ENCODE data around the gene U2AF2.

The U2AF2 gene

GRCh38 chr19:55614711-55615542, 39.9 kb upstream of the U2AF2 start:
- Histone ChIP-seq H3K4me3 (ENCODE audit: low read depth, low read length) (no peak overlapping the region), H3K36me3 (peaks cover 19% of the 10 kb centered on the region), H3K4me1 (no peaks in the 10 kb centered on the region), H3K9me3 (no peaks in the 10 kb centered on the region), H3K27me3 (no peaks in the 10 kb centered on the region)
- TF ChIP-seq CTCF (IDR thresholded peaks at IDR 0.05; ENCODE audit: low read depth, low read length), result no peak
- DNase-seq, result no peak

GRCh38 chr19:55615543-55616394, 39.1 kb upstream of the U2AF2 start:
- DNase-seq, result no peak
- Histone ChIP-seq H3K4me3 (ENCODE audit: low read depth, low read length) (no peak overlapping the region), H3K36me3 (peaks cover 19% of the 10 kb centered on the region), H3K9me3 (no peaks in the 10 kb centered on the region), H3K27me3 (no peaks in the 10 kb centered on the region), H3K4me1 (no peaks in the 10 kb centered on the region)
- no peak for TF ChIP-seq CTCF (IDR thresholded peaks at IDR 0.05; ENCODE audit: low read depth, low read length)

GRCh38 chr19:55616395-55616875, 38.4 kb upstream of the U2AF2 start:
- H3K36me3 ChIP-seq, result peaks cover 19% of the 10 kb centered on the region
- no peaks in the 10 kb centered on the region for H3K4me1 ChIP-seq
- H3K27me3 ChIP-seq, result no peaks in the 10 kb centered on the region
- H3K9me3 ChIP-seq, result no peaks in the 10 kb centered on the region
- no peak for TF ChIP-seq CTCF (IDR thresholded peaks at IDR 0.05; ENCODE audit: low read depth, low read length)
- no peak for DNase-seq
- H3K4me3 ChIP-seq (ENCODE audit: low read depth, low read length), result no peak overlapping the region

- H3K36me3 ChIP-seq, result peaks cover 19% of the 10 kb centered on the region
- no peaks in the 10 kb centered on the region for H3K9me3 ChIP-seq
- TF ChIP-seq CTCF (IDR thresholded peaks at IDR 0.05; ENCODE audit: low read depth, low read length), result no peak
- H3K27me3 ChIP-seq, result no peaks in the 10 kb centered on the region
- DNase-seq, result no peak
- H3K4me1 ChIP-seq, result no peaks in the 10 kb centered on the region
- no peak overlapping the region for H3K4me3 ChIP-seq (ENCODE audit: low read depth, low read length)
Measured at GRCh38 chr19:55617426-55617825, 37.4 kb upstream of the U2AF2 start.

- TF ChIP-seq CTCF (IDR thresholded peaks at IDR 0.05; ENCODE audit: low read depth, low read length), result no peak
- Histone ChIP-seq H3K4me3 (ENCODE audit: low read depth, low read length) (no peak overlapping the region), H3K9me3 (no peaks in the 10 kb centered on the region), H3K4me1 (no peaks in the 10 kb centered on the region), H3K36me3 (peaks cover 19% of the 10 kb centered on the region), H3K27me3 (no peaks in the 10 kb centered on the region)
- DNase-seq, result no peak
Measured at GRCh38 chr19:55618426-55618825, 36.4 kb upstream of the U2AF2 start.
